Keratinocyte (primary cell): Measurements from ENCODE around the gene UBE2V1. TPM values are rescaled to one million over a fixed set of nuclear protein-coding genes. Genes with fewer than 3 reads are reported as not detected.

ENCODE experiments used
- DNase-seq: peaks from one replicate; pipeline ENCODE4 v3.0.0-alpha.2; 2011; ENCODE audit warnings: low read depth, missing footprints, low spot score
- FAIRE-seq: peaks from 2 replicates; lab custom pipeline; 2011; peaks lifted over from hg19 to GRCh38; lab: Jason Lieb, UNC
- H2AFZ ChIP-seq: 2 replicates; pipeline ENCODE4 v1.6.0; 2012; ENCODE audit warnings: low read length, control low read depth, inconsistent platforms; ENCODE audit not compliant: control insufficient read depth
- H3K27ac ChIP-seq: 2 replicates; pipeline ENCODE4 v1.5.1; 2011; ENCODE audit warnings: low read length; ENCODE audit not compliant: control insufficient read depth, insufficient read depth
- H3K27me3 ChIP-seq: 3 replicates; pipeline ENCODE4 v1.6.0; 2011; ENCODE audit warnings: low read length; ENCODE audit not compliant: control insufficient read depth, insufficient read depth; ENCODE audit errors: extremely low read depth
- H3K36me3 ChIP-seq, 2 experiments: 2 replicates in 1 of 2; 3 replicates in 1 of 2; pipeline ENCODE4 v1.5.1; 2011; ENCODE audit warnings: low read length in 2 of 2, mild to moderate bottlenecking in 1 of 2; ENCODE audit not compliant: control insufficient read depth in 2 of 2, insufficient read depth in 2 of 2; ENCODE audit errors: extremely low read depth in 1 of 2
- H3K4me1 ChIP-seq: 3 replicates; pipeline ENCODE4 v1.5.1; 2011; ENCODE audit warnings: low read length; ENCODE audit not compliant: control insufficient read depth, insufficient read depth; ENCODE audit errors: extremely low read depth
- H3K4me2 ChIP-seq: 3 replicates; pipeline ENCODE4 v1.6.0; 2011; ENCODE audit warnings: low read depth, low read length; ENCODE audit not compliant: control insufficient read depth, insufficient read depth; ENCODE audit errors: extremely low read depth
- H3K4me3 ChIP-seq, 3 experiments: fragments of 200-600 bp in 1 of 3; sonication (generic) in 1 of 3; 2 replicates in 2 of 3; 3 replicates in 1 of 3; pipeline ENCODE4 v1.5.1; 2011 to 2016; ENCODE audit warnings: low read length in 3 of 3, mild to moderate bottlenecking in 3 of 3, control low read depth in 2 of 3, inconsistent platforms in 1 of 3, low read depth in 1 of 3, mixed read lengths in 1 of 3, mixed run types in 1 of 3, moderate library complexity in 1 of 3; ENCODE audit not compliant: control insufficient read depth in 2 of 3, insufficient read depth in 2 of 3; ENCODE audit errors: extremely low read depth in 1 of 3
- H3K79me2 ChIP-seq: 2 replicates; pipeline ENCODE4 v1.6.0; 2012; ENCODE audit warnings: low read length; ENCODE audit not compliant: control insufficient read depth, insufficient read depth
- H3K9ac ChIP-seq: 3 replicates; pipeline ENCODE4 v1.6.0; 2011; ENCODE audit warnings: low read length; ENCODE audit not compliant: control insufficient read depth, insufficient read depth; ENCODE audit errors: extremely low read depth
- H3K9me1 ChIP-seq: 3 replicates; pipeline ENCODE4 v1.6.0; 2011; ENCODE audit warnings: low read length; ENCODE audit not compliant: control insufficient read depth, insufficient read depth; ENCODE audit errors: extremely low read depth
- H3K9me3 ChIP-seq: 2 replicates; pipeline ENCODE4 v1.5.1; 2012; ENCODE audit warnings: low read depth, low read length; ENCODE audit not compliant: control insufficient read depth
- H4K20me1 ChIP-seq: 3 replicates; pipeline ENCODE4 v1.6.0; 2011; ENCODE audit warnings: low read length; ENCODE audit not compliant: control insufficient read depth, insufficient read depth; ENCODE audit errors: extremely low read depth
- CTCF ChIP-seq, 3 experiments: IDR thresholded peaks in 1 of 3; conservative IDR thresholded peaks in 1 of 3; optimal IDR thresholded peaks in 1 of 3; 2 replicates in 2 of 3; 3 replicates in 1 of 3; pipeline versions ENCODE3 to v1.5.1; 2011; ENCODE audit warnings: low read length in 3 of 3, mild to moderate bottlenecking in 3 of 3, moderate library complexity in 2 of 3, control low read depth in 1 of 3, inconsistent platforms in 1 of 3; ENCODE audit not compliant: insufficient read depth in 2 of 3; ENCODE audit errors: extremely low read depth in 1 of 3
- EZH2 ChIP-seq: IDR thresholded peaks from one replicate; pipeline ENCODE4 v1.6.1; 2012; ENCODE audit warnings: inconsistent platforms, mild to moderate bottlenecking, low read length, moderate library complexity
- dilution Hi-C: fragments of 300-500 bp; cut with MboI; formaldehyde crosslinking; loops from one replicate; pipeline ENCODE4 v1.7.0; 2020; ENCODE audit warnings: low sequenced_read_pairs; ENCODE audit not compliant: extremely low pct_ligation_motif_present
- polyA plus RNA-seq, 5 experiments: library from polyadenylated mRNA; depleted of rRNA in 3 of 5; stranded (reverse) in 3 of 5; stranded (forward) in 1 of 5; unstranded in 1 of 5; fragments of >200 nt; gene quantifications; 1 replicate in 1 of 5; 2 replicates in 3 of 5; 3 replicates in 1 of 5; pipeline versions ENCODE4 v1.2.1 to v1.2.3, GENCODE V29; 2011 to 2012; ENCODE audit warnings: missing spikeins in 2 of 5, low read depth in 1 of 5, low replicate concordance in 1 of 5

The UBE2V1 gene
- polyA plus RNA-seq, 1 donor (not counting 4 experiments of a cell fraction or from before 2014, with no cell fraction given) = 117 TPM

- TF ChIP-seq EZH2 (no peak), CTCF (optimal IDR thresholded peaks at IDR 0.05 in 1 of 3, IDR thresholded peaks at IDR 0.05 in 1 of 3, conservative IDR thresholded peaks at IDR 0.05 in 1 of 3; ENCODE audit: extremely low read depth in 1 of 3, insufficient read depth in 2 of 3, low read length in 3 of 3) (no peak)
- no peak for FAIRE-seq
- no peak overlapping the region for H3K27ac ChIP-seq
- H3K4me3 ChIP-seq = no peak overlapping the region
- peaks cover 12% of the 10 kb centered on the region for H3K4me1 ChIP-seq
- peaks cover 9 to 18% of the 10 kb centered on the region in 2 experiments for H3K36me3 ChIP-seq
- peaks cover 8% of the 10 kb centered on the region for H3K9me1 ChIP-seq
- dilution Hi-C loops = no loop called here
- no peaks in the 10 kb centered on the region for H3K9me3 ChIP-seq
- no peak overlapping the region for H3K4me2 ChIP-seq
- peaks cover 88% of the 10 kb centered on the region for H3K79me2 ChIP-seq
- no peak overlapping the region for H3K9ac ChIP-seq
- no peaks in the 10 kb centered on the region for H3K27me3 ChIP-seq
- peaks cover 28% of the 10 kb centered on the region for H4K20me1 ChIP-seq
- no peak overlapping the region for H2AFZ ChIP-seq
- no peak for DNase-seq
These were observed 11.7 kb downstream of the UBE2V1 start for GRCh38 chr20:50101281-50101680.

- dilution Hi-C loops = no loop called here
- DNase-seq (no peak), FAIRE-seq (no peak)
These were observed 12.4 kb downstream of the UBE2V1 start for GRCh38 chr20:50100552-50100951.

More at GRCh38 chr20:50100552-50100951, 12.4 kb downstream of the UBE2V1 start:
- H4K20me1 ChIP-seq = peaks cover 31% of the 10 kb centered on the region
- peaks cover 15 to 23% of the 10 kb centered on the region in 2 experiments for H3K36me3 ChIP-seq
- no peak overlapping the region for H3K4me2 ChIP-seq
- peaks cover 17% of the 10 kb centered on the region for H3K4me1 ChIP-seq
- no peak overlapping the region for H2AFZ ChIP-seq
- H3K4me3 ChIP-seq = no peak overlapping the region
- no peak overlapping the region for H3K9ac ChIP-seq
- TF ChIP-seq CTCF (optimal IDR thresholded peaks at IDR 0.05 in 1 of 3, IDR thresholded peaks at IDR 0.05 in 1 of 3, conservative IDR thresholded peaks at IDR 0.05 in 1 of 3; ENCODE audit: extremely low read depth in 1 of 3, insufficient read depth in 2 of 3, low read length in 3 of 3) = no peak
- no peak for TF ChIP-seq EZH2
- peaks cover 8% of the 10 kb centered on the region for H3K9me1 ChIP-seq
- H3K79me2 ChIP-seq = peaks cover 88% of the 10 kb centered on the region
- H3K27ac ChIP-seq = no peak overlapping the region
- no peaks in the 10 kb centered on the region for H3K27me3 ChIP-seq
- no peaks in the 10 kb centered on the region for H3K9me3 ChIP-seq
